Fibroblast of skin of left quadriceps (primary cell): ENCODE data around the gene KCND3.

Experiments
- DNase-seq, 2 experiments: peaks; one replicate each; pipeline ENCODE4 v3.0.0-alpha.2; 2013; ENCODE audit warnings: low read depth in 2 of 2

KCND3 gene

GRCh38 chr1:111989531-111990025 lies at the start of gene KCND3:
Gene KCND3 (minus strand): TSS chr1:111989668.
- no peak for DNase-seq

- DNase-seq, result no peak
These were observed 44.8 kb upstream of the KCND3 start for GRCh38 chr1:112034277-112034676.

- no peak for DNase-seq
These were observed 44.1 kb upstream of the KCND3 start for GRCh38 chr1:112033439-112034120.

DNA sequence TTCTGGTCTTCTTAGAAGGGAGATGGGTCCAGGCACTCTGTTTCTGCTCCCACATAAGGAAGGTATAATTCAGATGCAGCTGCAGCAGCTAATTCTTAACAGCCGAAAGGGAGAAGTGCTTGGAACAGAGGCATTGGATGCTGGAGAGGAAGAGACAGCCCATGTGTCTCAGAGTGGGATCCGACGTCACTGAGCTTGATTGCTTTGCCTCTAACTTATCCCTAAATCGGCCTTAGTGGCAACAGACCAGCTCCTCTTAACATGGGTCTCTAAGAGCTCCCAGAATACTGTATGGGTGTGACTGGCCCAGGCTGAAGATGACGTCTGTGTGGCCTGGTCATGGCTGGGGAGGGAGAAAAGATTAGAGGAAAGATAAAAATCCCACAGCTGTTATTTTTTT lies 40.7 kb upstream of the KCND3 start:
- DNase-seq, result no peak

GRCh38 chr1:112027696-112028095 lies 38.2 kb upstream of the KCND3 start:
- no peak for DNase-seq

- DNase-seq, result no peak
These were observed 37.0 kb upstream of the KCND3 start for GRCh38 chr1:112026501-112026900.

- DNase-seq, result no peak
These were observed 36.5 kb upstream of the KCND3 start for GRCh38 chr1:112026016-112026415.

- no peak for DNase-seq
These were observed 31.8 kb upstream of the KCND3 start for GRCh38 chr1:112021263-112021662.

- no peak for DNase-seq
These were observed 27.7 kb upstream of the KCND3 start for GRCh38 chr1:112017183-112017582.

DNA sequence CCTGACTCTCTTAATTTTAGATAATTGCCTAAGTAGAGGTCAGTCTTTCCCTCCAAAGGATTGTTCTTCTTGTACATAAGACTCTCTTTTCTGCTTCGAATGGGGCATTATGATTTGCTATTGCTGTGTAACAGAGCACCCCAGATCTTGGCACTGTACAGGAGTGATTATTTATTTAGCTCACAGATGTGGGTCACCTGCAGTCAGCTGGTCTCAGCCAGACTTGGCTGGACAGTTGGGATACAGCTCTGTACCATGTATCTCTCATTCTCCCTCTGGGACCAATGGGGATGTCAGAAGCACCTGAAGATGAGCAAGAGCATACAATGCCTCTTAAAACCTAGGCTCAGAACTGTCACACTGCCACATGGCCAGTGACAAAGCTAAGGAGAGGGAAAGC lies 23.4 kb upstream of the KCND3 start:
- no peak for DNase-seq

DNA sequence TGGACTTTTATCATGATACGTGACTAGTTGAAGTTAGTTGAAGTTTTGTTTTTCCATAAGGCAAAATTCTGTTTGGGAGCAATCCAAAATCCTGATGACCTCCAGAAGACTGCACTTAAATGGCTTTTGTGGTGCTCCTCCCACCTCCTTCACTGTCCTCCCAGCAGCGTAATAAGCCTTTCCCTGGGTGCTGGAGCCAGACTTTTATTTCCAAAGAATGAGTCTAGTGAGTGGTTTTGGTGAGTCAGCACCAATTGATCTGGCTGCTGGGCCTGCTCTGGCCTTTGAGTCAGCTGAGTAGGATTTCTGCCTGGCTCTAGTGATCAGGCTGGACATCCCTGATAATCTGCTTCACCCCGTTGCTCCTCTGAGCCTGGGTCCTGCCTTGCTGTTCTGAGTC lies 21.7 kb upstream of the KCND3 start:
- DNase-seq, result no peak

DNA sequence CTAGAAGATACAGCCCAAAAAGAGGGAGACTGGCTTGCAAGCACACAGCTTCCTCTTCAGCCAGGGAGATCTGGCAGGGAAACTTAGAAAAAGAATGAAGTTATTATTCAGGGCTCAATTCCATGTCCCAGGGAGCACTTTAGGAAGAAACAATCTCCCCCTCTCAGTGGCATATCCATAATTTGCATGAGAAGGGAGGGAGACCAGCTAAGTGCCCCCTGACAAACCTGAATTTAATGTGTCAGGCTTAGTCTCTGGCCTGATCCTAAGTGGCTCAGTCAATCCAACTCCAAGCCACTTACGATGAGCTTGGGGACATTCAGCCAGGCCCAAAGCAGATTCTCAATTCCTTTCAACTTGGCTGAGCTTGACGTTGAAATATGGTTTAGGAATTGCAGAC lies 17.7 kb upstream of the KCND3 start:
- DNase-seq, result no peak

- DNase-seq, result no peak
These were observed 17.1 kb upstream of the KCND3 start for GRCh38 chr1:112006416-112007025.

- no peak for DNase-seq
These were observed 14.6 kb upstream of the KCND3 start for GRCh38 chr1:112004076-112004475.

DNA sequence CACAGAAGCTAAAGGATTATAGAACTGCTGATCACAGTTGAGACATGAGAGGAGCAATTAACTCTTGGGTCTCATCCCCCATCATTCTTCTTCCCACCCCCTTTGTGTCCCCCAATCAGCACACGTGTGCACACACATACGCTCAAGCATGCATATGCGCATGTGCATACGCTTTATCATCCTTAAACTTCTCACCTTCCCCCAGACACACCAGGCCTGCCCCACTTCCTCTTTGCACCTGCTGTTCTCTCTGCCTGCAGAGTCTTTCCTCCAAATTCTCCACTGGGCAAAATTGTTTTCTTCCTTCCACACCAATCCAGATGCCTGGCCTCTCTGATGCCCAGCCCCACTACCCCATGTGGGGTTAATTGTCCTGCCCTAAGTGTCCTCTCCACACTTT lies 13.0 kb upstream of the KCND3 start:
- DNase-seq, result no peak

DNA sequence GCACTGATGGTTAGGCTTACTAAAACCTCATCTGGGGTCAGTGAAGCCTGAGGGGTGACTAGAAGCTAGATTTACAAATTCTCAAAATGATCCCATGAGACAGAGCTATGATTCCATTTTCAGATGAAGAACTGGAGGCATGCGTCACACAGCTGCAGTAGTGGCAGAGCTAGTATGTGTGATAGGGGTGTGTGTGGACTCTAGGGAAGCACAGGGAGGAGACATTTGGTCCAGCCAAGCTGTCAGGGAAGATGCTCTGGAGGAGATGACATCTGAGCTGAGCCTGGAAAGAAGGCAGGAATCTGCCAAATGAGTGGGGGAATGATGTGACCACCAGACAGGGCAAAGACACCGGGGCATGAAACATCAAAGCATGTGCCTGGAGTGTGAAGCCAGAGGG lies 12.0 kb upstream of the KCND3 start:
- no peak for DNase-seq

- DNase-seq, result no peak
These were observed 10.6 kb upstream of the KCND3 start for GRCh38 chr1:112000048-112000447.

GRCh38 chr1:111998332-111998731 lies 8.9 kb upstream of the KCND3 start:
- no peak for DNase-seq

DNA sequence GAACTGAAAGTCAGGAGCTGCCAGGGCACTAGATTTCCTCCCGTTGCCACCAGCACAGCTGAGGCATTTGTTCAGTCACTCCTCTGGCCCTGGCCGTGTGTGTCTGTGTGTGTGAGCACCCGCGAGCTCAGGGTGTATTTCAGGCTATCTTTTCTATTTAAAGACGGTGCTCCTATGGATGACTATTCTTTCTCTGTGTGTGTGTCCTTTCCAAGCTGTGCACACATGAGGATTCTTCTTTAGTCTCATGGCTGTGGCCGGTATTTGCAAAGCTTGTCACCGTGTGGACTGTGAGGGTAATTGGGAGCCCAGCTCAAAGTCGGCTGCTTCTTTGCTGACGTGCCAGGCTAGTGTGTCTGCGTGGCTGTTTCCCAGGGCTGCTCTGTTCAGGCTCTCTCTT lies 3.0 kb upstream of the KCND3 start:
- DNase-seq, result no peak

GRCh38 chr1:111990878-111991718 lies 1.6 kb upstream of the KCND3 start:
- peak in 1 of 2 experiments; percentile 9 for DNase-seq

GRCh38 chr1:111990026-111990877 lies 784 bp upstream of the KCND3 start:
- no peak for DNase-seq
